WTC11 (cell line): ENCODE measurements around the gene ZNF253. TPM values are rescaled to one million over a fixed set of nuclear protein-coding genes. Genes with fewer than 3 reads are reported as not detected.

ENCODE experiments used
- ATF1 ChIP-seq: sonication (generic); formaldehyde crosslinking; IDR thresholded peaks from 2 replicates; pipeline ENCODE4 v1.8.1; 2023; ENCODE audit warnings: mild to moderate bottlenecking, moderate library complexity, missing genetic modification reagents
- CREB1 ChIP-seq: sonication (generic); formaldehyde crosslinking; IDR thresholded peaks from 2 replicates; pipeline ENCODE4 v1.8.0; 2023; ENCODE audit warnings: mild to moderate bottlenecking, missing genetic modification reagents
- ELF4 ChIP-seq: sonication (generic); formaldehyde crosslinking; IDR thresholded peaks from 2 replicates; pipeline ENCODE4 v1.8.1; 2022; ENCODE audit warnings: low read depth, mild to moderate bottlenecking, moderate library complexity, missing genetic modification reagents
- ESRRA ChIP-seq: sonication (generic); formaldehyde crosslinking; IDR thresholded peaks from 2 replicates; pipeline ENCODE4 v1.8.1; 2022; ENCODE audit warnings: mild to moderate bottlenecking, missing genetic modification reagents, borderline replicate concordance
- ETV6 ChIP-seq: sonication (generic); formaldehyde crosslinking; IDR thresholded peaks from 2 replicates; pipeline ENCODE4 v1.8.1; 2022; ENCODE audit warnings: mild to moderate bottlenecking, missing genetic modification reagents
- FOXP1 ChIP-seq: sonication (generic); formaldehyde crosslinking; IDR thresholded peaks from 2 replicates; pipeline ENCODE4 v1.8.0; 2022; ENCODE audit warnings: missing genetic modification reagents, mild to moderate bottlenecking, moderate library complexity, borderline replicate concordance
- FOXP4 ChIP-seq: sonication (generic); formaldehyde crosslinking; IDR thresholded peaks from 2 replicates; pipeline ENCODE4 v1.8.0; 2022; ENCODE audit warnings: mild to moderate bottlenecking, missing genetic modification reagents
- HMGA2 ChIP-seq: fragments of 250-450 bp; sonication (Bioruptor Pico); IDR thresholded peaks from 2 replicates; pipeline ENCODE4 v1.4.0; 2021; ENCODE audit warnings: mild to moderate bottlenecking, moderate library complexity
- MLX ChIP-seq: sonication (generic); formaldehyde crosslinking; IDR thresholded peaks from 2 replicates; pipeline ENCODE4 v1.8.1; 2023; ENCODE audit warnings: mild to moderate bottlenecking, missing genetic modification reagents, moderate library complexity
- NFYB ChIP-seq: sonication (generic); formaldehyde crosslinking; conservative IDR thresholded peaks from 2 replicates; pipeline ENCODE4 v1.8.0; 2022; ENCODE audit warnings: low read depth, missing genetic modification reagents
- NR1H2 ChIP-seq: sonication (generic); formaldehyde crosslinking; IDR thresholded peaks from 2 replicates; pipeline ENCODE4 v1.9.0; 2021; ENCODE audit warnings: mild to moderate bottlenecking, moderate library complexity, missing genetic modification reagents
- RELA ChIP-seq: sonication (generic); formaldehyde crosslinking; IDR thresholded peaks from 2 replicates; pipeline ENCODE4 v1.8.1; 2022; ENCODE audit warnings: missing genetic modification reagents, mild to moderate bottlenecking, borderline replicate concordance
- SP1 ChIP-seq: sonication (generic); formaldehyde crosslinking; conservative IDR thresholded peaks from 2 replicates; pipeline ENCODE4 v1.8.1; 2022; ENCODE audit warnings: missing genetic modification reagents
- TP53 ChIP-seq: sonication (generic); formaldehyde crosslinking; IDR thresholded peaks from 2 replicates; pipeline ENCODE4 v1.8.1; 2023; ENCODE audit warnings: mild to moderate bottlenecking, missing genetic modification reagents
- ZNF121 ChIP-seq: sonication (generic); formaldehyde crosslinking; IDR thresholded peaks from 2 replicates; pipeline ENCODE4 v1.8.0; 2023; ENCODE audit warnings: missing genetic modification reagents
- ZNF138 ChIP-seq: sonication (generic); formaldehyde crosslinking; conservative IDR thresholded peaks from 2 replicates; pipeline ENCODE4 v1.8.1; 2022; ENCODE audit warnings: mild to moderate bottlenecking, moderate library complexity, missing genetic modification reagents
- ZNF232 ChIP-seq: sonication (generic); formaldehyde crosslinking; IDR thresholded peaks from 2 replicates; pipeline ENCODE4 v1.8.0; 2022; ENCODE audit warnings: mild to moderate bottlenecking, missing genetic modification reagents
- ZNF263 ChIP-seq: sonication (generic); formaldehyde crosslinking; IDR thresholded peaks from 2 replicates; pipeline ENCODE4 v1.8.1; 2022; ENCODE audit warnings: low read depth, mild to moderate bottlenecking, moderate library complexity, missing genetic modification reagents
- ZNF671 ChIP-seq: fragments of 250-450 bp; sonication (Bioruptor Pico); IDR thresholded peaks from 2 replicates; pipeline ENCODE4 v1.8.0; 2021; ENCODE audit warnings: mild to moderate bottlenecking
- total RNA-seq: library from RNA; stranded (reverse); gene quantifications from 3 replicates; pipeline ENCODE4 v1.2.3, GENCODE V29; 2021
- TF ChIP-seq, protein P1 (sequence below): sonication (generic); formaldehyde crosslinking; IDR thresholded peaks from 2 replicates; pipeline ENCODE4 v1.8.1; 2023; ENCODE audit warnings: mild to moderate bottlenecking, missing genetic modification reagents
- TF ChIP-seq, protein P2 (sequence below): fragments of 250-450 bp; sonication (Bioruptor Pico); IDR thresholded peaks from 2 replicates; pipeline ENCODE4 v1.8.0; 2021; ENCODE audit warnings: mild to moderate bottlenecking
- TF ChIP-seq, protein P3 (sequence below): sonication (generic); formaldehyde crosslinking; IDR thresholded peaks from 2 replicates; pipeline ENCODE4 v1.8.1; 2022; ENCODE audit warnings: low read depth, mild to moderate bottlenecking, moderate library complexity, missing genetic modification reagents, borderline replicate concordance
- TF ChIP-seq, protein P4 (sequence below): fragments of 250-450 bp; sonication (Bioruptor Pico); IDR thresholded peaks from 2 replicates; pipeline ENCODE4 v1.9.0; 2021; ENCODE audit warnings: mild to moderate bottlenecking
- TF ChIP-seq, protein P5 (sequence below): fragments of 250-450 bp; sonication (Bioruptor Pico); IDR thresholded peaks from 2 replicates; pipeline ENCODE4 v2.1.2; 2022; ENCODE audit warnings: mild to moderate bottlenecking, moderate library complexity
- TF ChIP-seq, protein P6 (sequence below): sonication (generic); formaldehyde crosslinking; IDR thresholded peaks from 2 replicates; pipeline ENCODE4 v1.8.0; 2023; ENCODE audit warnings: missing genetic modification reagents
- TF ChIP-seq, protein P7 (sequence below): sonication (generic); formaldehyde crosslinking; conservative IDR thresholded peaks from 2 replicates; pipeline ENCODE4 v1.8.1; 2022; ENCODE audit warnings: mild to moderate bottlenecking, missing genetic modification reagents

ZNF253 gene
- total RNA-seq, 1 experiment from 2014 or later, result 43.6 TPM

DNA sequence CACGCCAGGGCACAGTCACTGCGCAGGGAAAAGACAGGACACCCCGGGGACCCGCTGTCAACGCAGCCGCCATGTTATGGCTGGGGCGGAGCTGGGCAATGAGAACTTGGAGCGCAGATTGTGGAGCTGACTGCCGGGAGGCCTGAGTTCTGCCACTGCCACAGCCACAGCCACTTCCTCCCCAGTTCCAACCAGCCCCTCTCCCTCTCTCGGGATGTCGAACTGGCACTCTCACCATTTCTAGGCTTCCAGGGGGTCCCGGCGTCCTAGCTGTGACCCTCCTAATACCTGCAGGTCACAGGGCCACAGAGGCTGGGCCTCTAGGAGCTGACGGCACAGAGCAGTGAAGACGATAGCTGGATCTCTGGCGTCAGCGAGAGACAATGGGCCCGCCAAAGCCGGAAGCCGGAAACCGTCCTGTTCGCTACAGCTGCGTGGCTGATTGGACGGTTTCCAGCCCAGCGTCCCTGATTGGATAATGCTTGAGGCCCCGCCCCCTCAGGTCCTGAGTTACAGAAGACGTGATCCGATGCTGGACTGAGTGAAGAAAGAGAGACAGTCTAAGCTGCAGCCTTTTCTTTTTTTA lies 44.2 kb upstream of the ZNF253 start, which contains the start of gene ZNF506 (continued):
- TF ChIP-seq, protein P1, sequence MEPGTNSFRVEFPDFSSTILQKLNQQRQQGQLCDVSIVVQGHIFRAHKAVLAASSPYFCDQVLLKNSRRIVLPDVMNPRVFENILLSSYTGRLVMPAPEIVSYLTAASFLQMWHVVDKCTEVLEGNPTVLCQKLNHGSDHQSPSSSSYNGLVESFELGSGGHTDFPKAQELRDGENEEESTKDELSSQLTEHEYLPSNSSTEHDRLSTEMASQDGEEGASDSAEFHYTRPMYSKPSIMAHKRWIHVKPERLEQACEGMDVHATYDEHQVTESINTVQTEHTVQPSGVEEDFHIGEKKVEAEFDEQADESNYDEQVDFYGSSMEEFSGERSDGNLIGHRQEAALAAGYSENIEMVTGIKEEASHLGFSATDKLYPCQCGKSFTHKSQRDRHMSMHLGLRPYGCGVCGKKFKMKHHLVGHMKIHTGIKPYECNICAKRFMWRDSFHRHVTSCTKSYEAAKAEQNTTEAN, result no peak
- TF ChIP-seq FOXP4 (peak; percentile 87), NFYB (CRISPR knock-in tag) (peak; percentile 92), ZNF121 (peak; percentile 76; the same call in 1 of the 2 replicates), SP1 (CRISPR knock-in tag) (peak; percentile 68), ELF4 (CRISPR knock-in tag) (no peak), ATF1 (CRISPR knock-in tag) (no peak), RELA (no peak), ESRRA (CRISPR knock-in tag) (no peak), TP53 (CRISPR knock-in tag) (0 out of 2 replicates have a peak, but pooled peaks have one; percentile 71), CREB1 (CRISPR knock-in tag) (0 out of 2 replicates have a peak, but pooled peaks have one; percentile 19), FOXP1 (no peak), HMGA2 (CRISPR knock-in tag) (no peak), ETV6 (CRISPR knock-in tag) (peak; percentile 71), ZNF263 (CRISPR knock-in tag) (no peak), MLX (CRISPR knock-in tag) (no peak), ZNF232 (CRISPR knock-in tag) (no peak), ZNF671 (no peak), NR1H2 (no peak), ZNF138 (CRISPR knock-in tag) (no peak)
- TF ChIP-seq, protein P2, sequence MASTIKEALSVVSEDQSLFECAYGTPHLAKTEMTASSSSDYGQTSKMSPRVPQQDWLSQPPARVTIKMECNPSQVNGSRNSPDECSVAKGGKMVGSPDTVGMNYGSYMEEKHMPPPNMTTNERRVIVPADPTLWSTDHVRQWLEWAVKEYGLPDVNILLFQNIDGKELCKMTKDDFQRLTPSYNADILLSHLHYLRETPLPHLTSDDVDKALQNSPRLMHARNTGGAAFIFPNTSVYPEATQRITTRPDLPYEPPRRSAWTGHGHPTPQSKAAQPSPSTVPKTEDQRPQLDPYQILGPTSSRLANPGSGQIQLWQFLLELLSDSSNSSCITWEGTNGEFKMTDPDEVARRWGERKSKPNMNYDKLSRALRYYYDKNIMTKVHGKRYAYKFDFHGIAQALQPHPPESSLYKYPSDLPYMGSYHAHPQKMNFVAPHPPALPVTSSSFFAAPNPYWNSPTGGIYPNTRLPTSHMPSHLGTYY, result no peak
- TF ChIP-seq, protein P3, sequence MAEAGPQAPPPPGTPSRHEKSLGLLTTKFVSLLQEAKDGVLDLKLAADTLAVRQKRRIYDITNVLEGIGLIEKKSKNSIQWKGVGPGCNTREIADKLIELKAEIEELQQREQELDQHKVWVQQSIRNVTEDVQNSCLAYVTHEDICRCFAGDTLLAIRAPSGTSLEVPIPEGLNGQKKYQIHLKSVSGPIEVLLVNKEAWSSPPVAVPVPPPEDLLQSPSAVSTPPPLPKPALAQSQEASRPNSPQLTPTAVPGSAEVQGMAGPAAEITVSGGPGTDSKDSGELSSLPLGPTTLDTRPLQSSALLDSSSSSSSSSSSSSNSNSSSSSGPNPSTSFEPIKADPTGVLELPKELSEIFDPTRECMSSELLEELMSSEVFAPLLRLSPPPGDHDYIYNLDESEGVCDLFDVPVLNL, result no peak
- TF ChIP-seq, protein P4, sequence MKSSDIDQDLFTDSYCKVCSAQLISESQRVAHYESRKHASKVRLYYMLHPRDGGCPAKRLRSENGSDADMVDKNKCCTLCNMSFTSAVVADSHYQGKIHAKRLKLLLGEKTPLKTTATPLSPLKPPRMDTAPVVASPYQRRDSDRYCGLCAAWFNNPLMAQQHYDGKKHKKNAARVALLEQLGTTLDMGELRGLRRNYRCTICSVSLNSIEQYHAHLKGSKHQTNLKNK, result no peak
- TF ChIP-seq, protein P5, sequence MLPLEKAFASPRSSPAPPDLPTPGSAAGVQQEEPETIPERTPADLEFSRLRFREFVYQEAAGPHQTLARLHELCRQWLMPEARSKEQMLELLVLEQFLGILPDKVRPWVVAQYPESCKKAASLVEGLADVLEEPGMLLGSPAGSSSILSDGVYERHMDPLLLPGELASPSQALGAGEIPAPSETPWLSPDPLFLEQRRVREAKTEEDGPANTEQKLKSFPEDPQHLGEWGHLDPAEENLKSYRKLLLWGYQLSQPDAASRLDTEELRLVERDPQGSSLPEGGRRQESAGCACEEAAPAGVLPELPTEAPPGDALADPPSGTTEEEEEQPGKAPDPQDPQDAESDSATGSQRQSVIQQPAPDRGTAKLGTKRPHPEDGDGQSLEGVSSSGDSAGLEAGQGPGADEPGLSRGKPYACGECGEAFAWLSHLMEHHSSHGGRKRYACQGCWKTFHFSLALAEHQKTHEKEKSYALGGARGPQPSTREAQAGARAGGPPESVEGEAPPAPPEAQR (CRISPR knock-in tag), result no peak
- TF ChIP-seq, protein P6, sequence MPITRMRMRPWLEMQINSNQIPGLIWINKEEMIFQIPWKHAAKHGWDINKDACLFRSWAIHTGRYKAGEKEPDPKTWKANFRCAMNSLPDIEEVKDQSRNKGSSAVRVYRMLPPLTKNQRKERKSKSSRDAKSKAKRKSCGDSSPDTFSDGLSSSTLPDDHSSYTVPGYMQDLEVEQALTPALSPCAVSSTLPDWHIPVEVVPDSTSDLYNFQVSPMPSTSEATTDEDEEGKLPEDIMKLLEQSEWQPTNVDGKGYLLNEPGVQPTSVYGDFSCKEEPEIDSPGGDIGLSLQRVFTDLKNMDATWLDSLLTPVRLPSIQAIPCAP (CRISPR knock-in tag), result no peak
- TF ChIP-seq, protein P7, sequence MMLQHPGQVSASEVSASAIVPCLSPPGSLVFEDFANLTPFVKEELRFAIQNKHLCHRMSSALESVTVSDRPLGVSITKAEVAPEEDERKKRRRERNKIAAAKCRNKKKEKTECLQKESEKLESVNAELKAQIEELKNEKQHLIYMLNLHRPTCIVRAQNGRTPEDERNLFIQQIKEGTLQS (CRISPR knock-in tag), result no peak
